ENCODE results near the gene RAMP2. TPM values are rescaled to one million over a fixed set of nuclear protein-coding genes. Genes with fewer than 3 reads are reported as not detected.

RAMP2 gene
- total and polyA plus RNA-seq, 2 of the 13 experiments (the other 11 are each of a cell fraction or from before 2014, with no cell fraction given): 1.4 to 5.2 TPM

DNA sequence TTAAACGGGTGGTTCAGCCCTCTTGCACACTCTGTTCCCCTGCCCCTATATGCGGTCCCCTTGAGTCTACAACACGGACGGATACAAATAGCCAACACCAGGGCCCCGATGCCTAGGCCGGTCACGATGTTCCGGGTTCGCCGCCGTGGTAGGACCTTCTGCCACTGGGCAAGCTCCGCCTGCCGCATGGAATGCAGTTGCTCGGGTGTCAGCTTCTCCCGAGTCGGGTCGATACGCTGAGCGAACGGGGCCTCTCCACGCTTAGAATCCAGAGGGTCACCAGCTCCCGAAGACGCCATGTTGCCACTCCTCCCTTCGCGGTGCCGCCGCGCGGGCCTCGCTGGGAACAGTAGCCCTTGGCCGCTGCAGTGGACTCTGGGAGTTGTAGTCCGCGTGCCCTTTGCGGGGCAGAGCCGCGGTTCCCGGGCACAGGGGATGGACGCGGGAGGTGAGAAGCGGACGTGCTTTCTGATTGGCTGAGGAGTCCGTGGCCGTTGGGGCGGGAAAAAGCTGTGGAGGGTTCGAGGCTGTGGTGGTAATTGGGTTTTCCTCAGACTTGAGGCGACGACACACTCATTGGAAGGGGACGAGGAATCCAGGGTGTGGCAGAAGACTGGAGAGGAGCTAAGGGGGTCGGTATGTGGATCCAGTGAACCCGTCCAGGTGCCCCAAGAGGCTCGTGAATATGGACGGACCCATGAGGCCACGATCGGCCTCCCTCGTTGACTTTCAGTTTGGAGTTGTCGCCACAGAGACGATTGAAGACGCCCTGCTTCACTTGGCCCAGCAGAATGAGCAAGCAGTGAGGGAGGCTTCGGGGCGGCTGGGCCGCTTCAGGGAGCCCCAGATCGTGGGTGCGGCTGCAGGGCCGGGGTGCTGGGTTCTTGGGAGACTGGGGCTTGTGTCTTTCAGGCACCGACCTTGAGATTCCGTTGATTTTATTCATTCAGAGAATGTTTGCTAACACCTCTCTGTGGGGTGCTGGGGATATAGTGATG is 37.7 kb downstream of the RAMP2 start, which contains the start of the genes CNTD1 and COA3:
CNTD1 (plus strand) TSS at position 479 of the 998 bp plus-strand sequence; CDS start at position 686, 207 bp downstream.
COA3 (minus strand) TSS at position 322 of the 998 bp plus-strand sequence; CDS start at position 299, 23 bp downstream.
- peaks cover 0 to 2% of the 10 kb centered on the region in 2 experiments; a peak in 3 of 5 replicates for H3K36me3 ChIP-seq (replicated peaks in 1 of 2; ENCODE audit: control insufficient read depth in 1 of 2, insufficient read depth in 2 of 2, low read length in 2 of 2)
- intact Hi-C loops (cut with micrococcal nuclease; ENCODE audit: unreplicated experiment) (loop anchor here (2.0 kb wide), 1 partner anchor 26 kb away; the partner anchor contains the start of gene BECN1), in situ Hi-C loops (cut with HindIII; ENCODE audit: extremely low pct_ligation_motif_present, low pct_unique_long_range_greater_than_20kb) (no loop called here)
- H3K4me2 ChIP-seq (ENCODE audit: low read depth, low read length): peak within 1 kb of the TSS; percentile 100
- ATAC-seq (peak; percentile 89), DNase-seq (ENCODE audit: low spot score) (peak; percentile 88), FAIRE-seq (peak; percentile 28)
- peak within 1 kb of the TSS; percentile 13 for H2AFZ ChIP-seq (ENCODE audit: low read length)
- WGBS (ENCODE audit: low lambda C conversion rate): 35% methylated on average over 51 of the region's 66 CpGs
- ChIA-PET CTCF (ENCODE audit: low intra/inter-chr PET ratio, low total read pairs) (no interaction called here), POLR2A (interaction anchor here (0.6 to 12.5 kb wide), 31 partner anchors 9 to 517 kb away, joined by 3 to 278 read pairs (median 5); partner anchors contain the start of genes BECN1, PLEKHH3, PSMC3IP and PSME3)
- H3K4me1 ChIP-seq (ENCODE audit: insufficient read depth, low read length): peaks cover 58% of the 10 kb centered on the region
- no peaks in the 10 kb centered on the region; a peak in 2 of 5 replicates for H3K27me3 ChIP-seq (ENCODE audit: control insufficient read depth in 1 of 2, insufficient read depth in 2 of 2, low read length in 2 of 2)
- no TSS peak for BruUV-seq (replicated peaks)
- H4K20me1 ChIP-seq (ENCODE audit: insufficient read depth, low read length): no peaks in the 10 kb centered on the region
- H3K4me3 ChIP-seq (replicated peaks in 1 of 3; ENCODE audit: insufficient read depth in 1 of 3, low read depth in 2 of 3, low read length in 3 of 3): peak within 1 kb of the TSS; percentile 88 to 94 (median 94)
- H3K9ac ChIP-seq (ENCODE audit: insufficient read depth, low read depth, low read length): peak within 1 kb of the TSS; percentile 94
- peaks cover 19% of the 10 kb centered on the region for H3K79me2 ChIP-seq (ENCODE audit: insufficient read depth, low read length)
- H3K9me3 ChIP-seq (ENCODE audit: low read length): no peaks in the 10 kb centered on the region
- H3K27ac ChIP-seq (ENCODE audit: extremely low read length, insufficient read depth, low read length): peak within 1 kb of the TSS; percentile 88
- TF ChIP-seq, protein P1, sequence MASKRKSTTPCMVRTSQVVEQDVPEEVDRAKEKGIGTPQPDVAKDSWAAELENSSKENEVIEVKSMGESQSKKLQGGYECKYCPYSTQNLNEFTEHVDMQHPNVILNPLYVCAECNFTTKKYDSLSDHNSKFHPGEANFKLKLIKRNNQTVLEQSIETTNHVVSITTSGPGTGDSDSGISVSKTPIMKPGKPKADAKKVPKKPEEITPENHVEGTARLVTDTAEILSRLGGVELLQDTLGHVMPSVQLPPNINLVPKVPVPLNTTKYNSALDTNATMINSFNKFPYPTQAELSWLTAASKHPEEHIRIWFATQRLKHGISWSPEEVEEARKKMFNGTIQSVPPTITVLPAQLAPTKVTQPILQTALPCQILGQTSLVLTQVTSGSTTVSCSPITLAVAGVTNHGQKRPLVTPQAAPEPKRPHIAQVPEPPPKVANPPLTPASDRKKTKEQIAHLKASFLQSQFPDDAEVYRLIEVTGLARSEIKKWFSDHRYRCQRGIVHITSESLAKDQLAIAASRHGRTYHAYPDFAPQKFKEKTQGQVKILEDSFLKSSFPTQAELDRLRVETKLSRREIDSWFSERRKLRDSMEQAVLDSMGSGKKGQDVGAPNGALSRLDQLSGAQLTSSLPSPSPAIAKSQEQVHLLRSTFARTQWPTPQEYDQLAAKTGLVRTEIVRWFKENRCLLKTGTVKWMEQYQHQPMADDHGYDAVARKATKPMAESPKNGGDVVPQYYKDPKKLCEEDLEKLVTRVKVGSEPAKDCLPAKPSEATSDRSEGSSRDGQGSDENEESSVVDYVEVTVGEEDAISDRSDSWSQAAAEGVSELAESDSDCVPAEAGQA (IDR thresholded peaks at IDR 0.05; ENCODE audit: low read depth): peak; percentile 93
- TF ChIP-seq, protein P1 (CRISPR knock-in tag; IDR thresholded peaks at IDR 0.05; ENCODE audit: borderline replicate concordance): 0 out of 2 replicates have a peak, but pooled peaks have one; percentile 44
- TF ChIP-seq ISL2 (CRISPR knock-in tag; IDR thresholded peaks at IDR 0.05): peak; percentile 60
- TF ChIP-seq ZBTB7A (CRISPR knock-in tag; IDR thresholded peaks at IDR 0.05): peak; percentile 15; the same call in 1 of the 2 replicates
- peak; percentile 85 for TF ChIP-seq ZNF205 (CRISPR knock-in tag; IDR thresholded peaks at IDR 0.05)
- peak; percentile 83 for TF ChIP-seq ZNF317 (CRISPR knock-in tag; IDR thresholded peaks at IDR 0.05)
- TF ChIP-seq HNF4G (IDR thresholded peaks at IDR 0.05; ENCODE audit: borderline replicate concordance, low read depth, low read length): peak; percentile 28; the same call in 1 of the 2 replicates
- peak; percentile 80 for TF ChIP-seq HNF4G (CRISPR knock-in tag; IDR thresholded peaks at IDR 0.05; ENCODE audit: borderline replicate concordance, low read depth)
- TF ChIP-seq, protein P2, sequence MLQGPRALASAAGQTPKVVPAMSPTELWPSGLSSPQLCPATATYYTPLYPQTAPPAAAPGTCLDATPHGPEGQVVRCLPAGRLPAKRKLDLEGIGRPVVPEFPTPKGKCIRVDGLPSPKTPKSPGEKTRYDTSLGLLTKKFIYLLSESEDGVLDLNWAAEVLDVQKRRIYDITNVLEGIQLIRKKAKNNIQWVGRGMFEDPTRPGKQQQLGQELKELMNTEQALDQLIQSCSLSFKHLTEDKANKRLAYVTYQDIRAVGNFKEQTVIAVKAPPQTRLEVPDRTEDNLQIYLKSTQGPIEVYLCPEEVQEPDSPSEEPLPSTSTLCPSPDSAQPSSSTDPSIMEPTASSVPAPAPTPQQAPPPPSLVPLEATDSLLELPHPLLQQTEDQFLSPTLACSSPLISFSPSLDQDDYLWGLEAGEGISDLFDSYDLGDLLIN (CRISPR knock-in tag; IDR thresholded peaks at IDR 0.05; ENCODE audit: borderline replicate concordance): no peak; the same call in 1 of the 2 replicates
- TF ChIP-seq ZSCAN25 (CRISPR knock-in tag; IDR thresholded peaks at IDR 0.05): peak; percentile 87
- peak; percentile 91; the same call in 1 of the 2 replicates for TF ChIP-seq CBX5 (CRISPR knock-in tag; IDR thresholded peaks at IDR 0.05; ENCODE audit: borderline replicate concordance)
- peak; percentile 94 for TF ChIP-seq ZNF138 (CRISPR knock-in tag; IDR thresholded peaks at IDR 0.05; ENCODE audit: low read depth)
- no peak for TF ChIP-seq FOXM1 (CRISPR knock-in tag; IDR thresholded peaks at IDR 0.05)
- TF ChIP-seq ZNF841 (CRISPR knock-in tag; IDR thresholded peaks at IDR 0.05; ENCODE audit: borderline replicate concordance): 0 out of 2 replicates have a peak, but pooled peaks have one; percentile 55
- TF ChIP-seq ZNF124 (CRISPR knock-in tag; IDR thresholded peaks at IDR 0.05): peak; percentile 95
- no peak for TF ChIP-seq EEA1 (CRISPR knock-in tag; IDR thresholded peaks at IDR 0.05; ENCODE audit: borderline replicate concordance)
- TF ChIP-seq MTA3 (CRISPR knock-in tag; IDR thresholded peaks at IDR 0.05): no peak
